Type B pancreatic cell (in vitro differentiated cells): Measurements from ENCODE around the gene PDLIM1. TPM values are rescaled to one million over a fixed set of nuclear protein-coding genes. Genes with fewer than 3 reads are reported as not detected.

Source experiments
- DNase-seq: peaks from one replicate; pipeline ENCODE4 v3.0.0; 2021; ENCODE audit warnings: mixed read lengths; ENCODE audit not compliant: unreplicated experiment; ENCODE audit errors: extremely low spot score
- H3K27ac Mint-ChIP-seq: 2 replicates; pipeline ENCODE4 v1.8.0; 2021; ENCODE audit warnings: mild to moderate bottlenecking, mixed read lengths
- H3K27me3 Mint-ChIP-seq: 2 replicates; pipeline ENCODE4 v1.8.0; 2021; ENCODE audit warnings: mixed read lengths
- H3K36me3 Mint-ChIP-seq: 2 replicates; pipeline ENCODE4 v1.8.0; 2021; ENCODE audit warnings: mixed read lengths
- H3K4me1 Mint-ChIP-seq: one replicate; pipeline ENCODE4 v1.8.0; 2021; ENCODE audit warnings: mixed read lengths; ENCODE audit not compliant: unreplicated experiment
- H3K4me3 Mint-ChIP-seq: 2 replicates; pipeline ENCODE4 v1.8.0; 2021; ENCODE audit warnings: mild to moderate bottlenecking, mixed read lengths
- H3K9me3 Mint-ChIP-seq: 2 replicates; pipeline ENCODE4 v1.8.0; 2021; ENCODE audit warnings: mixed read lengths
- total RNA-seq: library from RNA; stranded (reverse); gene quantifications from 2 replicates; pipeline ENCODE4 v1.2.1, GENCODE V29; 2021; ENCODE audit warnings: low replicate concordance
- TF ChIP-seq, protein P1 (sequence below): fragments of 200-600 bp; sonication (generic); conservative IDR thresholded peaks from 2 replicates; pipeline ENCODE4 v1.5.0; 2021; ENCODE audit warnings: antibody characterized with exemption, mild to moderate bottlenecking

The PDLIM1 gene
- total RNA-seq, 1 donor from 2014 or later, result 171 TPM

DNA sequence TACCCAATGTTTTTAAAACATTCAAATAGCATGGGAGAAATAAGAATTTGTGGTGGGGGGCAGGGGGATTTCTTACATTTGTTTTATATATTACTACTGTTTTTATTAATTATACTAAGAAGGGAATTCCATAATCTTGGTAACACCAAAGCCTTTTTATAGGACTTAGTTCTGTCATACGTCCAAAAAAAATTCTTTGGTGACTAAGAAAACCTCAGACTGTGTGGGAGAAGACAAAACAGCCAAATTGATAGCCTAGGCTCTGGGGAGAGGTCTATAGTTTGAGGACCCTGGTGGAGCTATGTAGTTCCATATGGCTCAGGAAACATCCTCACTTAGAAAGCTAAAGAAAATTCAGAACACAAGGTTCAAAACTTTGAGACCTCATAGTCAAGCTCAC lies 73.3 kb downstream of the PDLIM1 start:
- H3K9me3 Mint-ChIP-seq, result no peaks in the 10 kb centered on the region
- DNase-seq, result no peak
- H3K4me1 Mint-ChIP-seq, result peaks cover 7% of the 10 kb centered on the region
- no peak overlapping the region for H3K4me3 Mint-ChIP-seq
- peaks cover 35% of the 10 kb centered on the region for H3K36me3 Mint-ChIP-seq
- no peaks in the 10 kb centered on the region for H3K27me3 Mint-ChIP-seq
- H3K27ac Mint-ChIP-seq, result no peak overlapping the region
- TF ChIP-seq, protein P1, sequence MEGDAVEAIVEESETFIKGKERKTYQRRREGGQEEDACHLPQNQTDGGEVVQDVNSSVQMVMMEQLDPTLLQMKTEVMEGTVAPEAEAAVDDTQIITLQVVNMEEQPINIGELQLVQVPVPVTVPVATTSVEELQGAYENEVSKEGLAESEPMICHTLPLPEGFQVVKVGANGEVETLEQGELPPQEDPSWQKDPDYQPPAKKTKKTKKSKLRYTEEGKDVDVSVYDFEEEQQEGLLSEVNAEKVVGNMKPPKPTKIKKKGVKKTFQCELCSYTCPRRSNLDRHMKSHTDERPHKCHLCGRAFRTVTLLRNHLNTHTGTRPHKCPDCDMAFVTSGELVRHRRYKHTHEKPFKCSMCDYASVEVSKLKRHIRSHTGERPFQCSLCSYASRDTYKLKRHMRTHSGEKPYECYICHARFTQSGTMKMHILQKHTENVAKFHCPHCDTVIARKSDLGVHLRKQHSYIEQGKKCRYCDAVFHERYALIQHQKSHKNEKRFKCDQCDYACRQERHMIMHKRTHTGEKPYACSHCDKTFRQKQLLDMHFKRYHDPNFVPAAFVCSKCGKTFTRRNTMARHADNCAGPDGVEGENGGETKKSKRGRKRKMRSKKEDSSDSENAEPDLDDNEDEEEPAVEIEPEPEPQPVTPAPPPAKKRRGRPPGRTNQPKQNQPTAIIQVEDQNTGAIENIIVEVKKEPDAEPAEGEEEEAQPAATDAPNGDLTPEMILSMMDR, result no peak

DNA sequence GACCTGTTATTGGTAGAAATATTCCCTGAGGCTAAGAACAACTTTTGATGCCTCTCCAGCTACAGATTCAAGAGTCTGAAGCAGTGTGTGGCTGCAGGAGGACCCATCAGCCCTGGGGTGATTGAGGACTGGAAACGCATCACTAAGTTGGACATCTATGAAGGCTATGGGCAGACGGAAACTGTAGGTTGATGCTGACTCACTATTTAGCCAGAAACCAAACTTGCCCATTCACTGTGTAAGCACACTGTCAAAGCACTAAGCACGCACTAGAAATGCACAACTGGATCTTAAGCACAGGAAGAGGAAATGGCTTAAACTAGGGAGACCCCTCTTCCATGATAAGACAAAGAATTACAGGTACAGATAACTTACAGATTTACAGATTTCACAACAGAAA lies 76.0 kb downstream of the PDLIM1 start:
- Mint-ChIP-seq H3K4me1 (peaks cover 7% of the 10 kb centered on the region), H3K27me3 (no peaks in the 10 kb centered on the region), H3K4me3 (no peak overlapping the region), H3K36me3 (peaks cover 22% of the 10 kb centered on the region), H3K9me3 (no peaks in the 10 kb centered on the region), H3K27ac (no peak overlapping the region)
- TF ChIP-seq, protein P1, result no peak
- no peak for DNase-seq

DNA sequence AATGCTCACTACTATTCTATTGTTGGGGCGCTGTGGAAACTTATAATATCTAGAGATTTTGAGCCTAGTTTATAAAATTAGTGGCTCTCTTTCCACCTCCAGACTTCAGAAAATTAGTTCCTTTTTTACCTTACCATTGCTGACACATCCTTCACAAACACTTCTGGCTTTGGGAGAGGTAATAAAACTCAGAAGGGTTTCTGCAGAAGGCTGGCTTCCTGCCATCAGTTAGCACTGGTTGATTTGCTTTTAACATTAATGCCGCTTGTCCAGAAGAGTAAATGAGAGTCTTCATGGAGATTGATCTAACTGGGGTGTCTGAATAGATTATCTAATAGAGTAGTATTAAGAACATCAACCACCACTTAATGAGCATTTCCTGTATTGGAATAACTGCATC lies 76.4 kb downstream of the PDLIM1 start:
- TF ChIP-seq, protein P1, result no peak
- H3K27me3 Mint-ChIP-seq, result no peaks in the 10 kb centered on the region
- DNase-seq, result no peak
- no peak overlapping the region for H3K27ac Mint-ChIP-seq
- H3K36me3 Mint-ChIP-seq, result peaks cover 19% of the 10 kb centered on the region
- H3K9me3 Mint-ChIP-seq, result no peaks in the 10 kb centered on the region
- peaks cover 7% of the 10 kb centered on the region for H3K4me1 Mint-ChIP-seq
- no peak overlapping the region for H3K4me3 Mint-ChIP-seq

DNA sequence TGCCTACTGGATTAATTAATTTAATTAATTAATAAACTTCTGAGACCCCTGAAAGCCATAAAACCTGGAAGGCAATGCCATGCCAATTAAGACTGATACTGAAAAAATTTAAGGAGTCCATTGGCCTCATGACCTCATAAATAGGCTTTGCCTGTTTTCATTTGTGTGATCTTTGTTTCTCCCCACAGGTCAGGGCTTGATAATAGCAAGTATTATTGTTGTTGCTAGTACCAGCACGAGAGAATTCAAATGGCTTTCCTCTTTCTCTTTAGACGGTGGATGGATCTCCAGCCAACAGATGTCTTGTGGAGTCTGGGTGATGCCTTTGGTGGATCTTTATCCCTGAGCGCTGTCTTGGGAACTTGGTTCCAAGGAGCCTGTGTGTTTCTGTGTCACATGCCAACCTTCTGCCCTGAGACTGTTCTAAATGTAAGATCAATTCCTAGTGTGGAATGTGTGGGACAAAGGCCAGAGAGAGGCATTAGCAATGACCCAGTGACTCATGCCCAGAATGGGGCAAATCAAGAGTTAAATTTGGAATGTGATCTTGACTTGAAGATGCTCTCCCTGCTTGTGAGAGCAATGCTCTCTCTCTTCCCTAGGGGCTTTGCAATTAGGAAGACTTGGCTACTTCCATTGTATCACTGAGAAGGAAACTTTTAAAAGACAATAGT lies 79.1 kb downstream of the PDLIM1 start:
- H3K27ac Mint-ChIP-seq, result no peak overlapping the region
- TF ChIP-seq, protein P1, result no peak
- peaks cover 18% of the 10 kb centered on the region for H3K36me3 Mint-ChIP-seq
- DNase-seq, result no peak
- H3K4me3 Mint-ChIP-seq, result no peak overlapping the region
- no peaks in the 10 kb centered on the region for H3K9me3 Mint-ChIP-seq
- no peaks in the 10 kb centered on the region for H3K27me3 Mint-ChIP-seq
- H3K4me1 Mint-ChIP-seq, result peaks cover 7% of the 10 kb centered on the region

DNA sequence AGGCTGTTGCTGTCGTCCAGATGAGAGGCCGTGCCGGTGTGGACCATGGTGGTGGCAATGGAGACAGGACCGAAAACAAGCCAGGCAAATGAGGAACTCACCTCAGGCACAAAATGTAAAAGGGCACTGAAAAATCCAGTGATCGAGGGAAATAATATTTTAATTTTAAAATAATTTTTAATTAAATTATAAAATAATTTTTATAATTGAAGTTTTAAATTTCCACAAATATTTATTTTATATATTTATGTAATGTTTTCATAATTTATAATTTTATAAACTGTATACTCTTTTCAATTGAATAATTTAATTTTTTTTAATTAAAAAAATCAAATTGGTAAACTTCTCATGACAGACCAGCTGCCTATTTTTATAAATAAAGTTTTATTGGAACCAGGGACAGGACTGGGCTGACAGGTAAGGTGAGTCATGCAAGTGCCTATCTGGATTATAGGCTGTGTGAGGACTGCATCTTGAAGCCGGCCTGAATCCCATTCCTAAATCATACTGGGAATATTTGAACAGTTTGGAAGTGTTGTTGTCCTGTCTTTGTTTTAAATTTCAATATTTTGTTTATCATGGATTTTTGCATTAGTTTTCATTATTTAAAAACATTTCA lies 81.2 kb downstream of the PDLIM1 start:
- H3K27ac Mint-ChIP-seq, result no peak overlapping the region
- H3K36me3 Mint-ChIP-seq, result peaks cover under 1% of the 10 kb centered on the region
- no peak overlapping the region for H3K4me3 Mint-ChIP-seq
- no peaks in the 10 kb centered on the region for H3K9me3 Mint-ChIP-seq
- H3K27me3 Mint-ChIP-seq, result no peaks in the 10 kb centered on the region
- TF ChIP-seq, protein P1, result no peak
- no peak for DNase-seq
- peaks cover 1% of the 10 kb centered on the region for H3K4me1 Mint-ChIP-seq
